Astrocyte (in vitro differentiated cells and primary cell): ENCODE data around the gene TMIE. TPM values are rescaled to one million over a fixed set of nuclear protein-coding genes. Genes with fewer than 3 reads are reported as not detected.
A peak's percentile ranks its signal among the peaks of the same experiment; 100 is the strongest.

Source experiments
- DNase-seq: peaks from one replicate; pipeline ENCODE4 v3.0.0-alpha.2; 2010; ENCODE audit warnings: low read depth
- FAIRE-seq: peaks from 2 replicates; lab custom pipeline; 2011; peaks lifted over from hg19 to GRCh38; lab: Jason Lieb, UNC
- H2AFZ ChIP-seq: 2 replicates; pipeline ENCODE4 v1.6.0; 2012; ENCODE audit warnings: low read depth, low read length, inconsistent platforms
- H3K27ac ChIP-seq: 2 replicates; pipeline ENCODE4 v1.5.1; 2011; ENCODE audit warnings: low read depth, low read length, inconsistent platforms
- H3K27me3 ChIP-seq: 2 replicates; pipeline ENCODE4 v1.6.0; 2011; ENCODE audit warnings: low read length, inconsistent platforms; ENCODE audit not compliant: insufficient read depth
- H3K36me3 ChIP-seq: 2 replicates; pipeline ENCODE4 v1.5.1; 2011; ENCODE audit warnings: low read length, inconsistent platforms; ENCODE audit not compliant: insufficient read depth
- H3K4me1 ChIP-seq: 2 replicates; pipeline ENCODE4 v1.5.1; 2011; ENCODE audit warnings: low read length, inconsistent platforms; ENCODE audit not compliant: insufficient read depth
- H3K4me2 ChIP-seq: 2 replicates; pipeline ENCODE4 v1.6.0; 2012; ENCODE audit warnings: low read length, inconsistent platforms
- H3K4me3 ChIP-seq: 2 replicates; pipeline ENCODE4 v1.5.1; 2011; ENCODE audit warnings: low read depth, mild to moderate bottlenecking, low read length, inconsistent platforms; ENCODE audit not compliant: insufficient read depth
- H3K79me2 ChIP-seq: 2 replicates; pipeline ENCODE4 v1.6.0; 2012; ENCODE audit warnings: mild to moderate bottlenecking, low read length, inconsistent platforms; ENCODE audit not compliant: insufficient read depth
- H3K9ac ChIP-seq: 2 replicates; pipeline ENCODE4 v1.6.0; 2012; ENCODE audit warnings: mild to moderate bottlenecking, low read length, inconsistent platforms
- H3K9me3 ChIP-seq: 2 replicates; pipeline ENCODE4 v1.5.1; 2012; ENCODE audit warnings: low read depth, mild to moderate bottlenecking, low read length, inconsistent platforms; ENCODE audit not compliant: insufficient read depth
- H4K20me1 ChIP-seq: 2 replicates; pipeline ENCODE4 v1.6.0; 2012; ENCODE audit warnings: low read length, inconsistent platforms; ENCODE audit not compliant: insufficient read depth
- H3K27ac Mint-ChIP-seq: one replicate; pipeline ENCODE4 v1.8.0; 2021; ENCODE audit warnings: mild to moderate bottlenecking, mixed read lengths; ENCODE audit not compliant: unreplicated experiment
- H3K27me3 Mint-ChIP-seq: one replicate; pipeline ENCODE4 v1.8.0; 2021; ENCODE audit warnings: low read depth, mixed read lengths; ENCODE audit not compliant: unreplicated experiment
- H3K36me3 Mint-ChIP-seq: one replicate; pipeline ENCODE4 v1.8.0; 2021; ENCODE audit warnings: low read depth, mixed read lengths; ENCODE audit not compliant: unreplicated experiment
- H3K4me1 Mint-ChIP-seq: one replicate; pipeline ENCODE4 v1.8.0; 2021; ENCODE audit warnings: low read depth, mixed read lengths; ENCODE audit not compliant: unreplicated experiment
- H3K4me3 Mint-ChIP-seq: one replicate; pipeline ENCODE4 v1.8.0; 2021; ENCODE audit warnings: mild to moderate bottlenecking, moderate library complexity, mixed read lengths; ENCODE audit not compliant: unreplicated experiment
- H3K9me3 Mint-ChIP-seq: one replicate; pipeline ENCODE4 v1.8.0; 2021; ENCODE audit warnings: mild to moderate bottlenecking, mixed read lengths; ENCODE audit not compliant: unreplicated experiment
- EZH2 ChIP-seq: IDR thresholded peaks from 2 replicates; pipeline ENCODE4 v1.6.1; 2012; ENCODE audit warnings: mild to moderate bottlenecking, low read length, inconsistent platforms; ENCODE audit not compliant: insufficient read depth
- total RNA-seq: library from RNA; stranded (reverse); gene quantifications from 2 replicates; pipeline ENCODE4 v1.2.1, GENCODE V29; 2021
- TF ChIP-seq, protein P1 (sequence below): IDR thresholded peaks from 2 replicates; pipeline ENCODE4 v1.5.1; 2011; ENCODE audit warnings: low read depth, mild to moderate bottlenecking, inconsistent platforms, low read length, moderate library complexity; ENCODE audit not compliant: insufficient read depth

The TMIE gene
- total RNA-seq, 1 donor from 2014 or later: 0.34 TPM

DNA sequence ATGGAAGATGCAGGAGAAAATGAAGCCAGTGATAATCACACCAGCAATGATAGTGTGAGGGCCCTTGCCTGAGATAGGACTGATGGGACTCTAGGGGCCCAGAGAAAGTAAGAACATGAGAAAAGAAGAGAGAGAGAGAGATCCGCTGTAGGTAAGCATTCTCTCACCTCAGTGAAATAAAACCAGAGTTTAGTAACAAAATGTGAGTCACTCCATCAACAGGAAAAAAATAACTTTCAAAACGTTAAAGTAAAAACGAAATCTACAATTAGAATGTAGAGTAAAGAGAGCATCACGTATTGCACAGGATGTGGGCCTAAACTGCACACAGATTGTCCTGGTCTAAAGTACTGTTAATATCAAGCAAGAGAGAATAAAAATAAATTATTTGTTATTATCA lies 23.2 kb downstream of the TMIE start:
- no peaks in the 10 kb centered on the region for H3K36me3 Mint-ChIP-seq

DNA sequence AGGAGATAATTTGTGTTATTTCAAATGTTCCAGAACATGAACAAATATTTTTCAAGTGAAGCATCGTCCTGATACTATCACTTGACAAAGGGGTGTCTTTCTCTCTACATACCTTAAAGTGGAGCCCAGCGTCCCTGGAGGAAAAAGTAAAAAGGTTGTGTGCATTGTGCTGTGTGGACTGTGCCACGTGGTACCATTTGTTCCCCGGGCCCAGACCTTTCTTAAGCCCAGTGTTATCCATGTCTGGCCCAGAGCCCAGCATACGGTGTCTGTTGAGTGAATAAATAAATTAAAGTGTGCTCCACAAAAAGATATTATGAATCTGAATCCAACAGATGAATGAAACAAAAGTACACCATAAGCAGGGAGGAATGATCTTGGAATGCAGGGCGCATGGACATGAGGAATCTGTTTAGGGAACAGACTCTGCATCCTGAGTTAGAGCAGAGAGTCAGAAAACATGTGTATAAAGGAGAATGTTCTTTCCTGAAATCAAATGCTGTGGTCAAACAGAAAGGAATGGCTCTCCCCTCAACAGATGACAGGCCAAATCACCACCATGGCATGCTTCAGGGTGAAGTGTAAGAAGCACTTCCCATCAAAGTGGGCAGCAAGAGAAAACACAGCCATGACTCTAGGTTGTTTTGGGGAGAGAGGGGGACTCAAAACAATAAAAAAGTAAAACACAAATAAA lies 24.6 kb downstream of the TMIE start:
- no peak for TF ChIP-seq EZH2
- TF ChIP-seq, protein P1, sequence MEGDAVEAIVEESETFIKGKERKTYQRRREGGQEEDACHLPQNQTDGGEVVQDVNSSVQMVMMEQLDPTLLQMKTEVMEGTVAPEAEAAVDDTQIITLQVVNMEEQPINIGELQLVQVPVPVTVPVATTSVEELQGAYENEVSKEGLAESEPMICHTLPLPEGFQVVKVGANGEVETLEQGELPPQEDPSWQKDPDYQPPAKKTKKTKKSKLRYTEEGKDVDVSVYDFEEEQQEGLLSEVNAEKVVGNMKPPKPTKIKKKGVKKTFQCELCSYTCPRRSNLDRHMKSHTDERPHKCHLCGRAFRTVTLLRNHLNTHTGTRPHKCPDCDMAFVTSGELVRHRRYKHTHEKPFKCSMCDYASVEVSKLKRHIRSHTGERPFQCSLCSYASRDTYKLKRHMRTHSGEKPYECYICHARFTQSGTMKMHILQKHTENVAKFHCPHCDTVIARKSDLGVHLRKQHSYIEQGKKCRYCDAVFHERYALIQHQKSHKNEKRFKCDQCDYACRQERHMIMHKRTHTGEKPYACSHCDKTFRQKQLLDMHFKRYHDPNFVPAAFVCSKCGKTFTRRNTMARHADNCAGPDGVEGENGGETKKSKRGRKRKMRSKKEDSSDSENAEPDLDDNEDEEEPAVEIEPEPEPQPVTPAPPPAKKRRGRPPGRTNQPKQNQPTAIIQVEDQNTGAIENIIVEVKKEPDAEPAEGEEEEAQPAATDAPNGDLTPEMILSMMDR: no peak
- Histone ChIP-seq H3K4me3 (no peak overlapping the region), H3K27ac (no peak overlapping the region), H3K4me1 (peaks cover 3% of the 10 kb centered on the region), H3K9me3 (no peaks in the 10 kb centered on the region), H4K20me1 (no peaks in the 10 kb centered on the region), H3K36me3 (no peaks in the 10 kb centered on the region), H2AFZ (peak overlapping the region; percentile 9), H3K4me2 (peak overlapping the region; percentile 7), H3K27me3 (peaks cover 3% of the 10 kb centered on the region), H3K9ac (no peak overlapping the region), H3K79me2 (no peaks in the 10 kb centered on the region)
- H3K9me3 Mint-ChIP-seq: no peaks in the 10 kb centered on the region
- H3K4me1 Mint-ChIP-seq: peaks cover 14% of the 10 kb centered on the region
- H3K4me3 Mint-ChIP-seq: no peak overlapping the region
- FAIRE-seq: peak; percentile 9
- peak overlapping the region; percentile 37 for H3K27ac Mint-ChIP-seq
- DNase-seq: peak; percentile 23
- H3K36me3 Mint-ChIP-seq: no peaks in the 10 kb centered on the region
- no peaks in the 10 kb centered on the region for H3K27me3 Mint-ChIP-seq

More for the DNA sequence above, 23.2 kb downstream of the TMIE start:
- Histone ChIP-seq H3K4me3 (no peak overlapping the region), H3K9ac (no peak overlapping the region), H3K79me2 (no peaks in the 10 kb centered on the region), H3K27ac (no peak overlapping the region), H2AFZ (no peak overlapping the region), H3K4me2 (no peak overlapping the region), H3K27me3 (peaks cover 9% of the 10 kb centered on the region), H3K9me3 (no peaks in the 10 kb centered on the region), H3K4me1 (peaks cover 3% of the 10 kb centered on the region), H4K20me1 (no peaks in the 10 kb centered on the region), H3K36me3 (no peaks in the 10 kb centered on the region)
- Mint-ChIP-seq H3K4me3 (no peak overlapping the region), H3K9me3 (no peaks in the 10 kb centered on the region), H3K4me1 (peaks cover 14% of the 10 kb centered on the region), H3K27ac (no peak overlapping the region), H3K27me3 (peaks cover 2% of the 10 kb centered on the region)
- no peak for DNase-seq
- TF ChIP-seq EZH2: no peak
- TF ChIP-seq, protein P1: no peak
- FAIRE-seq: no peak

DNA sequence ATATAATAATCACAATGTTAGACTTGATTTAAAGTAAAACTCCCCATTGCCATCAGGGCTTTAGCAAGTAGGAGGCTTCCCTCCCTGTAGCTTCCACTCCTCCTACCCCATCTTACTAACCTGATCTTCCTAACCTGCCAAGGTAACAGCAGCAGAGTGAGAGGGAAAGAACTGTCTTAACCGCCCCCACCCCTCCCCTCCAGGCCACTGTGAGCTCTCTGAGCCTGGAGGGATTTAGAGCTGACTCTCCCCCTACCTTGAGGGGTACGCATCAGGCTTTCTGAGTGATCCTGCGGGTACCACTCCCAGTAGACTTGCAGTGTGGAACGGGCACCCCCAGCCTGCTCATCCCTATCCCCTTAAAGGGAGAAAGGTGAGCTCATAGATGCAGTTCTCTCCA lies 27.8 kb downstream of the TMIE start:
- no peak overlapping the region for H3K4me2 ChIP-seq
- no peak overlapping the region for H2AFZ ChIP-seq
- TF ChIP-seq, protein P1: no peak
- TF ChIP-seq EZH2: no peak
- H3K79me2 ChIP-seq: no peaks in the 10 kb centered on the region
- no peaks in the 10 kb centered on the region for H3K36me3 ChIP-seq
- H3K4me3 Mint-ChIP-seq: no peak overlapping the region
- H3K4me1 ChIP-seq: peaks cover 3% of the 10 kb centered on the region
- DNase-seq: no peak
- no peak overlapping the region for H3K27ac ChIP-seq
- no peaks in the 10 kb centered on the region for H3K27me3 ChIP-seq
- no peak for FAIRE-seq
- H3K4me1 Mint-ChIP-seq: peaks cover 14% of the 10 kb centered on the region
- H3K4me3 ChIP-seq: no peak overlapping the region
- H3K27ac Mint-ChIP-seq: no peak overlapping the region
- no peak overlapping the region for H3K9ac ChIP-seq
- peaks cover 8% of the 10 kb centered on the region for H3K27me3 Mint-ChIP-seq
- no peaks in the 10 kb centered on the region for H3K36me3 Mint-ChIP-seq
- no peaks in the 10 kb centered on the region for H3K9me3 Mint-ChIP-seq
- H4K20me1 ChIP-seq: no peaks in the 10 kb centered on the region
- H3K9me3 ChIP-seq: no peaks in the 10 kb centered on the region
